Putamen (tissue), 1 donor: ENCODE results near the gene TCP10L.
A peak's percentile ranks its signal among the peaks of the same experiment; 100 is the strongest.
"Not testable (repeated sequence)": the region's sequence is repeated elsewhere in the genome, so short reads cannot be mapped to it uniquely, and the experiment has no call there.

Experiments used
- DNase-seq: peaks from one replicate; pipeline ENCODE4 v3.0.0-alpha.2; 2016; ENCODE audit warnings: low spot score

Gene TCP10L

GRCh38 chr21:32585042-32585710 lies at the start of gene TCP10L:
Gene TCP10L, minus strand, starts transcription at chr21:32585523. Its CDS starts 1,219 bp downstream, at chr21:32584304.
- DNase-seq, result no peak

GRCh38 chr21:32626621-32627196 lies 41.4 kb upstream of the TCP10L start:
- no peak for DNase-seq

- DNase-seq, result not testable (repeated sequence)
Measured at GRCh38 chr21:32618218-32618617, 32.9 kb upstream of the TCP10L start.

GRCh38 chr21:32613436-32614043 lies 28.2 kb upstream of the TCP10L start:
- no peak for DNase-seq

GRCh38 chr21:32612999-32613337 lies 27.6 kb upstream of the TCP10L start:
- no peak for DNase-seq

- peak; percentile 90 for DNase-seq
Measured at GRCh38 chr21:32612075-32612998, 27.0 kb upstream of the TCP10L start, which contains the start of gene CFAP298. Gene CFAP298, minus strand, starts transcription at chr21:32612377. Its CDS starts 134 bp downstream, at chr21:32612243.

GRCh38 chr21:32611471-32611997 lies 26.2 kb upstream of the TCP10L start:
- DNase-seq, result peak; percentile 10

GRCh38 chr21:32610940-32611339 lies 25.6 kb upstream of the TCP10L start:
- DNase-seq, result not testable (repeated sequence)

- DNase-seq, result no peak
Measured at GRCh38 chr21:32608851-32609250, 23.5 kb upstream of the TCP10L start.

- DNase-seq, result no peak
Measured at GRCh38 chr21:32605469-32605868, 20.1 kb upstream of the TCP10L start.

- no peak for DNase-seq
Measured at GRCh38 chr21:32604464-32604863, 19.1 kb upstream of the TCP10L start.

- no peak for DNase-seq
Measured at GRCh38 chr21:32603131-32603530, 17.8 kb upstream of the TCP10L start.

GRCh38 chr21:32602099-32602498 lies 16.8 kb upstream of the TCP10L start:
- no peak for DNase-seq

- no peak for DNase-seq
Measured at GRCh38 chr21:32599526-32599925, 14.2 kb upstream of the TCP10L start.

GRCh38 chr21:32599091-32599490 lies 13.8 kb upstream of the TCP10L start:
- no peak for DNase-seq

- no peak for DNase-seq
Measured at GRCh38 chr21:32597205-32597604, 11.9 kb upstream of the TCP10L start.

- no peak for DNase-seq
Measured at GRCh38 chr21:32595431-32595830, 10.1 kb upstream of the TCP10L start.

GRCh38 chr21:32593690-32594089 lies 8.4 kb upstream of the TCP10L start:
- DNase-seq, result no peak

GRCh38 chr21:32592929-32593502 lies 7.7 kb upstream of the TCP10L start:
- no peak for DNase-seq

GRCh38 chr21:32590130-32590529 lies 4.8 kb upstream of the TCP10L start:
- no peak for DNase-seq

- DNase-seq, result no peak
Measured at GRCh38 chr21:32587651-32588050, 2.3 kb upstream of the TCP10L start.

- no peak for DNase-seq
Measured at GRCh38 chr21:32587120-32587519, 1.8 kb upstream of the TCP10L start.
